Measurements from ENCODE around the gene EIF2S3B.

DNA sequence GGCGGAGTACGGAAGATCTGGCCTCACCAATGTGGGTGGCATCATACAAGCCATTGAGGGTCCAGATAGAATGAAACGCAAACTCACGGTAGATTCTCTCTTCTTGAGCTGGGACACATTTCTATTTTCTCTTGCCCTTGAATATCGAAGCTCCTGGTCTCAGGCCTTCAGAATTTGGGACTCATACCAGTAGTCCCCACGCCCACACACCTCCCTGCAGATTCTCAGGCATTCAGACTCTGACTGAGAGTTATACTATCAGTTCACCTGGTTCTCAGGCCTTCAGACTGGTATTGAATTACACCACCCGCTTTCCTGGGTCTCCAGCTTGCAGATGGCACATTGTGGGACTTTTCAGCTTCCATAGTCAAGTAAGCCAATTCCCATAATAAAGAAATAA is 37.8 kb downstream of the EIF2S3B start:
- no peak for TF ChIP-seq EZH2 (IDR thresholded peaks at IDR 0.05; ENCODE audit: borderline replicate concordance, low read length)
- TF ChIP-seq, protein P1, sequence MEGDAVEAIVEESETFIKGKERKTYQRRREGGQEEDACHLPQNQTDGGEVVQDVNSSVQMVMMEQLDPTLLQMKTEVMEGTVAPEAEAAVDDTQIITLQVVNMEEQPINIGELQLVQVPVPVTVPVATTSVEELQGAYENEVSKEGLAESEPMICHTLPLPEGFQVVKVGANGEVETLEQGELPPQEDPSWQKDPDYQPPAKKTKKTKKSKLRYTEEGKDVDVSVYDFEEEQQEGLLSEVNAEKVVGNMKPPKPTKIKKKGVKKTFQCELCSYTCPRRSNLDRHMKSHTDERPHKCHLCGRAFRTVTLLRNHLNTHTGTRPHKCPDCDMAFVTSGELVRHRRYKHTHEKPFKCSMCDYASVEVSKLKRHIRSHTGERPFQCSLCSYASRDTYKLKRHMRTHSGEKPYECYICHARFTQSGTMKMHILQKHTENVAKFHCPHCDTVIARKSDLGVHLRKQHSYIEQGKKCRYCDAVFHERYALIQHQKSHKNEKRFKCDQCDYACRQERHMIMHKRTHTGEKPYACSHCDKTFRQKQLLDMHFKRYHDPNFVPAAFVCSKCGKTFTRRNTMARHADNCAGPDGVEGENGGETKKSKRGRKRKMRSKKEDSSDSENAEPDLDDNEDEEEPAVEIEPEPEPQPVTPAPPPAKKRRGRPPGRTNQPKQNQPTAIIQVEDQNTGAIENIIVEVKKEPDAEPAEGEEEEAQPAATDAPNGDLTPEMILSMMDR (conservative IDR thresholded peaks at IDR 0.05 in 1 of 2, IDR thresholded peaks at IDR 0.05 in 1 of 2; ENCODE audit: extremely low read depth in 1 of 2, insufficient read depth in 1 of 2, low read depth in 1 of 2, low read length in 2 of 2), result no peak

Data from mammary epithelial cell (primary cell).